ENCODE results near the gene NTM.

The NTM gene

DNA sequence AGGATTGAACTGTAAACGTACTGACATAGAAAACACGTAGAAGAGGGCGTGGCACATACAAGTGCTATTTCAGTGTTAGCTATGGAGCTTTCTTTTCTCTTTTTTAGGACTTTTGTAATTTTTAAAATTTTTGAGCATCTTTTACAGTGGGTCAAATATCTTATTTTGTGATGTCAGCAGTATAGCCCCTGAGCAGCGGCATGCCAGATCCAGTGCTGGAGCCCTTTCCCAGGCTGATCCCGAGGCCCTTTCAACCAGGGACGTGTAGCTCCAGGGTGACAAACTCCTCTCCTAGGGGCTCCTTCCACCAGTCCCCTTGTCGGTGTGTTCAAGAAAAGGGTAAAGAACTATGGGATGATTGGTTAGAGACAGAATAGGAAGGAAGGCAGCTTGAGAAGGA, 777.0 kb downstream of the NTM start:
- in situ Hi-C loops (cut with MboI; ENCODE audit: low sequenced_read_pairs) = no loop called here

DNA sequence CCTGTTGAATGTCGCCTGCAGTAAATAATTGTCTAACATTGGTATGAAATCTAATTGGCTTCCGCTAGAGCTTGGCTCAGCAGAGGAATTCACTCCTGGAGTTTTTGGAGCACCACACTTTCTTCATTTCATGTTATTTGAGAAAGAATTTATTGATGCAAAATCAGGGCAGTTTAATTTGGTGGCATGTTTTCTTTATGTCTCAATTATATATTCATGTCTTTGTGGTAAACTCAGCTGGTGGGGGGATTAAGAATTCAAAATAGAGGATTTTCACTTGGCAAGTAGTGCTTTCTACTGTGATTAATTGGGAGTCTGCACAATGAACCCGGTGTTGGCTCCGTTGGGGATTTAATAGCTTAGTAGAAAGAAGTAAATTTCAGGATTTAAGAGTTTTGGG, 784.4 kb downstream of the NTM start:
- in situ Hi-C loops (cut with MboI; ENCODE audit: low sequenced_read_pairs) = no loop called here

DNA sequence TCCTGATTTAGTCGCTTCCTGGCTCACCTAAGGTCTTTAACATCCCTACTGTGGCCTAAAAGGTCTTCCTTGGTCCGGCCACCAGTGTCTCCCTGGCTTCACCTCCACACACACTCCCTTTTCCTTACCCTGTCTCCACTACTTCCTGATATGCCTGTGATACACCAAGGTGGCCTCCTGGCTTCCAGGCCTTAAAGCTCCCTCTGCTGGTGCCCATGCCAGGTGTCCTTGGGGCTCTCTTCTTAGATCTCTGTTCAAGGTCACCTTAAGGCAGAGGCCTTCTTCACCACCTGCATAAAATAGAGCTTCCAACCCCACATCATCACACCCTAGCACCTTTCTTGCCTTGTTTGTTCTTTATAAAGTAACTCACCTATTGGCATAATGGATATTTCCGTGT, 787.7 kb downstream of the NTM start:
- in situ Hi-C loops (cut with MboI; ENCODE audit: low sequenced_read_pairs) = no loop called here

DNA sequence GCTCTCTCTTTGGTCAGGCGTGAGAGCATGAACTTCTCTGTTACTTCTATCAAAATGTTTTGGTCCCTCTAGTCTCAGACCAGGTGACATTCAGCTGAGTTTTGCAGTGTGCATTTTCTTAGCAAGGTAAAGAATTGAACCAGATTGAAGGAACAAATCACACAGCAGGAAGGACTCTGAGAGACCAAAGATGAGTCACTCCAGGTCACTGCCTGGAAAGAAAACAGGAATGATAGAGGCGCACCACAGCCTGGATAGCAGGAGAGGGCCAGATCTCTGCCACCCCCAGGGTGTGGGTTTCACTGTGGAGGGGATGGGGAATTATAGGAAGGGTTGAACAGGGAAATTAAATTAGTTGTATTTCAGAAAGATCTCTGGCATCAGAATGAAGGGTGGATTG, 788.3 kb downstream of the NTM start:
- in situ Hi-C loops (cut with MboI; ENCODE audit: low sequenced_read_pairs) = no loop called here

DNA sequence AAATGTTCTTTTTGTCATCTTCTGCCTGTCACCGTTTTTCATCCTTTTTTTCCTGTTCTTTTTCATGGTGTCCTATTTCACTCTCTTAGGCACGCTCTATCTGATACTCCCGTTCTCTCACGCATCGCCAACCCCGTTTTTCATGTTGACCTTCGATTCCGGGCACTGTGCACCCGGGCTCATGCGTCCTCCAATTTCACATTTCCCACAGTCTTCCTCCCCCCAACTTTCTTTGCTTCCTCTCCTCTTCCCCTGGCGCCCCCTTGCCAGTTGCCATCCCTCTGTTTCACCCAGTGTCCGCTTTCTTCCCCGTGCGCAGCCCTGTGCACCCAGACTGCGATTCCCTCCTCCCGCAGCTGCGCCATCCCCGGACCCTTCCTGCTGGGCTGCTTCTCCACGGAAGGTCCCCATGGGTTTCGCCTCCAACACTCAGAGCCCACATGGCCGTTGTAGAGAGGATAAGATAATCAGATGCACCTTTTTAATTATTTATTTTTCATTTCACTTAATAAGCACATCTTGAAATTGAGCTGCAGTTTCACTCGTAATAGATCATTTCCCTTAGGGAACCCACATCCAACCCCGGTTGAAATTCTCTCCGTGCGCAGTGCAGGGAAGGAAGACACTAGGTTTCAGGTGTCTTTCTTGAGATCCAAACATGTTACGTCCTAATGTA, 791.1 kb downstream of the NTM start:
- in situ Hi-C loops (cut with MboI; ENCODE audit: low sequenced_read_pairs) = no loop called here

DNA sequence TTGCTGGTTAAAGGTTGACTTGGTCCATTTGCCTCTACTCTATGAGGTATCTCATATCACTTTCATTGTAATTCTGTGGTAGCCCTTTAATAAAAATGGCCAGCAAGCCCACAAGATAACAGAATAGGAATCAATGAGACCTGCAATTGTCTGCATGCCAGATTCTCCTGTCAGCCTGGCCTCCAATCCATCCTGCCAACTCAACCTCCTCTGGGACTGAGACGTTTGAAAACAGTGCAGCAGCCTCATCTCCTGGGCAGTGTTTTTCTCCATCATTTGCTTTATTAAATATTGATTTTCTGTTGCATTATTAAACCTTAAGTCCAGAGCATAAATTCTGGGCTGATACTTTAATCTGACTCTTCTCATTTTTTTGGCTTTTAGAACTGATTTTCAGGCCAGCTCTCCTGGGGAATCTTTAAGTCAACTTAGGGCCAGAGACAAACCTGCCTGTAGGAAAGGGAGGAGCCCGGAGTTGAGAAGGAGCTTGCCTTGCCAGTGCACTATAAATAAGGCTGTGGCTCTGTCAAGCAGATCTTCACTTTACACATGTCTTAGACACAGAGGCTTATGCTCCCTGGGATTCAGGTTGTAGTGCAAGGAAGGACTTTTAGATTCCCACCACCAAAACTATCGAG, 798.0 kb downstream of the NTM start:
- in situ Hi-C loops (cut with MboI; ENCODE audit: low sequenced_read_pairs) = no loop called here

DNA sequence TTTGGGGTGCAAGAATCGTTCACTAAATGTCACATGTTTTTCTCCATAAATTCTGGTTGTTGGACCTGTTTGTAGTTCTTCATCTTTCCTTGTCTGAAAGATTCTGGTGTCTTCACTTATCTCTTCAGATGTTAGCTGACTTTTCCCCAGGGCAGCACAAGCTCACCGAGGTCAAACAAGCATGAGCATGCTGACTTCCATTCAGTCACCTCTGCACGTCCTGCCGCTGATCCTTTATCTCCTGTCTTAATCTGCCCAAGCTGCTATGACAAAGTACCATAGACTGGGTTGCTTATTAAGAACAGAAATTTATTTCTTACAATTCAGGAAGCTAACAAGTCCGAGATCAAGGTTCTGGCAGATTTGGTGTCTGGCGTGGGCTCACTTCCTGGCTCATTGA, 800.6 kb downstream of the NTM start:
- in situ Hi-C loops (cut with MboI; ENCODE audit: low sequenced_read_pairs) = no loop called here

DNA sequence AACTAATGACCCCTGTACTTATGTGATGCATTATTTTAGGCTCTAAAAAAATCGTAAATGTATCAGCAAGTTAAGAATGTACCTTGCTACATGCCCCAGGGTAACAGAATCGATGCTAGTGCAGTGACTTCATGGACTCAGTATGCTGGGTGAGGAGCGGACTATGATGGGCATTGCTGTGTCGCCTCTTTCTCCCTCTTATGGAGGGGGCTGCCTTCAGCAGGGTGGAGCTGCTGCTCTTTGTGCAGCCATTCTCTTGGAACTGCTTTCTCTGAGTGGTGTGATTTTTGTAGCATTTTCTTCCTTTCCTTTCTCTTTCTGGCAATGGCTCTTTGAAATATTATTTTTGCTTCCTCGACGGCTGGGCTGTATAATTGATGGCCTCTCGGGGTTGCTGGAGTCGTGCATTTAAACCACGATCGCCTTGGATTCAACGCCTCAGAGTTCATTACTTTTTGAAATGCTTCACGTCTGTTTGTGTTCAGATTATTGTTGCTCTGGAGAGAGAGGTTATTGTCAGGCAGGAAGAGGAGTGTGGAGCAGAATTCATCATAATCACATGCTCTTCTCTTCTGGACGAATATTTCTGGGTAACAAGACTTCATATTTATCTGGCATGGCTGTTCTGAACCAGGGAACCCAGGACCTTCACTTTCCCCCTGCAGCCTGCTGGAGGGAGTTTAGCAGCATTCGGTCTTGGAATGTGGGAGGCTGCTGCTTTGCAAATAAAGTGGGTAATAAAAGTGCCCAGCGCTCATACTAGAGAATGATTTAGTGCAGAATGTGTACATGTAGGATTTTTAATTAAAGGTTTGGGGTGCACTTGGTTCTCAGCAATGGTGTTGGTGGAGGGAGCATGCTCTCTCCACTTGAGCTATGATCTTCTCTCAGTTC, 804.2 kb downstream of the NTM start:
- in situ Hi-C loops (cut with MboI; ENCODE audit: low sequenced_read_pairs) = no loop called here

DNA sequence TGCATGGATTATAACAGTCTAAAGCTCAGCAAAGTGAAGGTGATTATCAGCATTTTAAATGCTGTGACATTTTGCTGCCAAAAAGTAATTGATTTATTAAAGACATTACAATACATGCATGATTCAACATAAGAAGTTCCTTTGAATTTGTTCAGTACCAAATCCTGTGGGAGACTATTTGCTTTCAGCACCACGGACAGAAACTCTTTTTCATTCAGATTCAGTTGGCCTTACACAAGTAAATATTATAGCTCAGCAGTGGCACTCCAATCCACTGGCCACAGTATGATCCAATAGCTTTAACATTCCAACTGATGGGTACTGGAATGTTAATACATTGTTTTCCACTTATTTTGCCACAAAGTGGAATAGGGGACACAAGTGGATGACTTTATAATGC, 806.7 kb downstream of the NTM start:
- in situ Hi-C loops (cut with MboI; ENCODE audit: low sequenced_read_pairs) = no loop called here

DNA sequence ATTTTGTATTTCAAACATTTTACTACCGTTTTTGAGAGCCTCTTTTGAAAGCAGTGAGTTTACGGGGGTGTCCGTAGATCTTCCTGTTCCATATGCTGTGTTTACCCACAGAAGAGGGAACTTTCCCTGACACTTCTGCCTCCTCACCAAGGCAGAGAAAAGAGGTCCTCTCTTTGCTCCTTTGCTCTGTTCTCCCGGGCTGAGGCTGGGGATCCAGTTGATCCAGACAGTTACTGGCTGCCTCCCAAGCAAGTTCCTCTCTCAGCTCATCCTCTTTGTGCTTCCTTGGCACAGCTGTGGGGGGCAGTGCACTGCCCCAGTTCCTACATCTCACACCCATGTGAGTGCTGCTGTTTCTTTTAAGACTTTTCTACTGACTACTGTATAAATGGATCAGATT, 813.7 kb downstream of the NTM start:
- in situ Hi-C loops (cut with MboI; ENCODE audit: low sequenced_read_pairs) = no loop called here

DNA sequence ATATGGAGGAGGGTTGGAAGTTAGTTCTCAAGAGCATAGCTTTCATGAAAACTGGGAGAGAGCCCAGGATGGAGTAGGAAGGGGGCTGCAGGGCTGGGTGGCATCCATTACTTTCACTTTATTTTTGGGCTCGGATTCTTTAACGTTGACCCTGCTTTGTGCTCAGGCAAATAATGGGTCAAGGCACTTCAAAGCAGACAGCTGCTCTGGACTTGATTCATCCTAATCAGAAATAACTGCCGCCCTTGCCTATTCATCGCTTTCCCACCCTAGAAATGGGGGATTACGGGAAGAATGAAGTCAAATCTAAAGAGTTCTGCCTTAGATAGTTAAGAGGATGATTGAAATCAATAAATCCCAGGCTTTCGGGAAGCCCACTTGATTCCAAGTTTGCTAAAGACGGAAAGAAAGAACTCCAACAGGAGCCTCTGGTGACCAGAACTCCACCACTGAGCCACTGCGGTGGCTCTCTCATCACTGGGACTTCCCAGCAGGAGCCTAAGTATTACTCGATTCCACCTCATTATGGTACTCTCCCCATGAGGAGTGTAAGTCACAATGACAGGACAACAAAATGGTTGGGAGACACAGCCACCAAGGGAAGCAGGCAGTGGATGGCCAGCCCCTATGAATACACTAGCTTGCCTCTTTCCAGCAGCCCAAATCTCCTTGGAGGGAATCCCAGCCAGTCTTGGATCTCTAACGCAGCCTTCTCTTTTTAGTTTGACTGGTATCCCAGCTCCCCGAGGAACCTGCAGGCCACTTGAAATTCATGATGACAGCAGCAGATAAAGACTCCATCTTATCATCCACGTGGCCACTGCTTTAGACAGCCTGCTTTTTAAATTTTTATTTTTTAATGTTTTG, 815.5 kb downstream of the NTM start:
- in situ Hi-C loops (cut with MboI; ENCODE audit: low sequenced_read_pairs) = no loop called here

DNA sequence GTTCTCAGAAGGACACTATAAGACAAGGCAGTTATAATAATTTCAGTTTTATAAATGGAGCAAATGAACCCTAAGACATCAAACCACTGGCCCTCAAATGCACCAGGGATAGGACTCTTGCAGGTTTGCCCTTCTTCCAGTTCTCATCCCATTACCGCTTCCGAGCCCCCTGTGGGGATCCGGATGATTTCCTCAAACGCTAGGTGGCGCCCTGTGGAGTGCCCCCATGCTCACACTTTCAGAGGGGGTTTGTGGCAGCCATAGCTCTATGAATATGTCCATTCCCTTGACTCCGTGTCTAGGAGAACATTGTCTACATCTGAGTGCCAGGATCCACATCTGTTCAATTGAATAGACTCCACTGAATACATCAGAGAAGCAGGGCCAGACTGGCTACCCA, 816.3 kb downstream of the NTM start:
- in situ Hi-C loops (cut with MboI; ENCODE audit: low sequenced_read_pairs) = no loop called here

DNA sequence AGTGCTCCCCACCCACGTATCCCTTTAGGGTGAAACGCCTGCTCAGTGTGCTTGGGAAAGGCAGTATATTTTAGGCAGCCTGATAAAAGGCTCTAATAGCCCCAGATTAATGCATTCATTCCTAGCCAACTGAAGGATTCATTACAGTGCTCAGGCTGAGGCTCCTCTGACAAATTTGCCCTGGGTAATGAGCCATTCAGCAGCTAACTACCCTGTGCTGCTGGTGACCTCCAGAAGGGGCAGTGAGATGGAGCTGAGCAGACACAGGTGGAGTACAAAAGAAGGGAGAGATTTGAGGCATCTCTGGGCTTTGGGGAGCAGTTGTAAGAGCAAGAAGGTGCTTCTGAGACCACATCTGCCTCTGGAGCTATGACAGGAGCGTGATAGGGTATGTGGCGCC, 817.0 kb downstream of the NTM start:
- in situ Hi-C loops (cut with MboI; ENCODE audit: low sequenced_read_pairs) = no loop called here

DNA sequence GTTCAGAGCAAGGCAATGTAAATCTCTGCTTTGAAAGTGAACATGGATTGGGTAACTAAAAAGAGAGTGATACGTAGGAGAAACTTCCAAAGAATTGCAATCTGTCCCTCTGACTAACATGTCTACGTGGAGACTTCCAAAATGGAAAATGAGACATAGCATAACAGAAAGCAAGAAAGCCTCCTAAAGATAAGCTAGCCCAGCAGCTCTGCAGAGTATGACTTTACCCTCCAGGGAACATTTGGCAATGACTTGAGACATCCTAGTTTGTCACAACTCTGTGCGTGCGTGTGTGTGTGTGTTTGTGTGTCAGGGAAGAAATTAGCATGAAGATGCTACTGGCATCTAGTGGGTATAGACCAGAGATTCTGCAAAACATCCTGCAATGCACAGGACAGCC, 817.4 kb downstream of the NTM start:
- in situ Hi-C loops (cut with MboI; ENCODE audit: low sequenced_read_pairs) = no loop called here

DNA sequence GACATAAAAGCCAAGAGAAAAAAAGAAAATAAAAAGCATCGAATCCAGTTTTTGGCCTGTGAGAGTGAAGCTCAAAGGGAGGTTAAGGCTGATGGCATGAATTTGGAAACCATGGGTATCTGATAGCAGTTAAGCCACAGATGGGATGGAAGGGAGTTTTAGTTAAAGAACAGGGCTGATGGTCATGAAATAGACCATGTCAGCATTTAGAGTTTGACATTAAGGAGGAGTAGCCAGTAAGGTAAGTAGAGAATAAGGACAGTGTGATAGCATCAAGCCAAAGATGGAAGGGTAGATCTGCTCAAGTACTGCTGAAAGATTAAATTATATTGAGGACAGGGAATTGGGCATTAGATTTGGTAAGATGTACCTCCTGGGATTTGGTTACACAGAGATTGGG, 826.5 kb downstream of the NTM start:
- in situ Hi-C loops (cut with MboI; ENCODE audit: low sequenced_read_pairs) = no loop called here

DNA sequence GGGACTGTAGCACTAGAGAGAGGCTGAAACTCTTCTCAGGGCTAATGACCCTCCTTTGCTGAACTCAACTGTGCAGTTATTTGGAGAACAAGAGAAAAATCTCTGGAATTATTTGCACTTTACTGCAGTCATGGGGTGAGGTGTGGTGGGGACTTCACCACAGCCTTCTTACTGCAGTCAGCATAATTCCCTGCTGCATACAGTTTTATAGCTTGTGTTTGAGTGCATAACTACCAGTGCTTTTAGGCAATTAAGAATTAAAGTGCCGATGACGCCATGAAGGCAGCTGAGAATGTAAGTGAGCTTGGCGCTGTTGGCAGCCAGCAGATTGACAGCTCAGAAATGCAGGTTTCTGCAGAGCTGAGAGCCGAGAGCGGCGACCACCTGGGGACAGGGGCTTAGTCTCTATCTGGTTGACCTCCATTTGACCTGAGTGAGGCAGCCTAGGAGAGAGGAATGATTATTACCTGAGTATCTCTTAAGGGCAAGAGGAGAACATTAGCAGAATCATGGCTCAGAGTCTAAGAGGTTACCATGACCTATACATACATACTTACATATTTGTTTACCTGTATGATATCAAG, 830.0 kb downstream of the NTM start:
- in situ Hi-C loops (cut with MboI; ENCODE audit: low sequenced_read_pairs) = no loop called here

DNA sequence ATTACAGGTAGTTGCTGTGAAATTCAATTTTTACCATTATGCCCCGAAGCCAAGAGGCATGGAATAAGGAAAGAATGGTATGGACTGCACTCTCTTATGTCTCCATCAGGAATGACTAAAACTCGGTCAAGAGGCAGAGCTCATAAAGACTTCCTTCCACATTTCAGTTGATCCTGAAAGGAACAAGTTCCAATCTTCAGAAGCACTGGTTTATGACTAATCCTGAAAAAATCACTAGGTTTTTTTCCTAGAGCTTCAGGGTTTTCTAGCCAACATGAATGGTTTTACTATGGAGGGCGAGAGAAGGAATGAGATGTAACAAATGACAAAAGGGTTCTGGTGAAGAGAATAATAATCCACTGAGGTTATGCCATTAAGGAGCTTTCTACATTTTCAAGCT, 832.2 kb downstream of the NTM start:
- in situ Hi-C loops (cut with MboI; ENCODE audit: low sequenced_read_pairs) = no loop called here

DNA sequence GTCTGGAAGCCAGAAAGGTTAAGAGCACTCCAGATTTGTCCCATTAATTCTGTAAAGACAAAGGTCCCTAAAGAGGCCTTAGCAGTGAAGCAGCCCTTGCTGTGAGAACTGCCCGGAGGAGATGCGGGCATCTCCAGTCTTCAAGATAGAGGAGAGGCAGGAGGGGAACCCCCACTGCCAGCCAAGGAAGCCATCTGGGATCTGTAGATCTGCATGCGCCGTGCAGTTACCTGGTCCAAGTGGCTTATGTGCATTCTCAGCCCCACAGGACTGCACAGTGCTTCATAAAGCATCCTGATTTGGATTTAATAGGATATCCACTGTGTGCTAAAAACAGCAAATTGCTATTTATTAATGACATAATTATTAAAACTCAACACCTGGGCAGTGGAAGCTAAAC, 834.6 kb downstream of the NTM start:
- in situ Hi-C loops (cut with MboI; ENCODE audit: low sequenced_read_pairs) = no loop called here

DNA sequence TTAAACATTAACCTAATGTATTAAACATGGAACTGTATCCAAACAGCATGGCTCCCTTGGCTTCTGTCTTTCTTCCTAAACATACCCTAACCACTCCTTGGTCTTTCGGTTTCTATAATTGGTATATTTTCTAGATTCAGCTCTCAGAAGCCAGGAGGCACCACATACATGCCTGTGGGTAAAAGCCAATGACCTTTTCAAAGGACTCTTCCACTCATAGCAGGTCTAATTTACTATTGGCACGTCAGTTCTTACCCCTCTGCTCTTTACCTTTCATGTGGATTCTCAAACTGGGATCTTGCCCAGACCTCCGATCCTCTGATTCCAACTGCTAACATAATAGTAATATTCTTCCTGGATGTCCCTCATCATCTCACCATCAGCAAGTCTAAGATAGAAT, 835.1 kb downstream of the NTM start:
- in situ Hi-C loops (cut with MboI; ENCODE audit: low sequenced_read_pairs) = no loop called here

DNA sequence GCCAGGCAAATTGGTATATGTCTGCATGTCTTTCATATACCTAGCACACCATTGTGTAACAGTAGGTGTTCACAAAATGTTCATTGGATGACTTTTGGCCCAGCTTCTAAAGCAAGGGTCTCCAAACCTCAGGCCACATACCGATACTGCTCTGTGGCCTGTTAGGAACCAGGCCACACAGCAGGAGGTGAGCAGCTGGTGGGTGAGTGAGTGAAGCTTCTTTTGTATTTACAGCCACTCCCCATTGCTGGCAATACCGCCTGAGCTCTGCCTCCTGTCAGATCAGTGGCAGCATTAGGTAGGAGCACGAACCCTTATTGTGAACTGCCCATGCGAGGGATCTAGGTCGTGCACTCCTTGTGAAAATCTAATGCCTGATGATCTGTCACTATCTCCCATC, 836.6 kb downstream of the NTM start:
- in situ Hi-C loops (cut with MboI; ENCODE audit: low sequenced_read_pairs) = no loop called here

Measured in HL-60/S4 (cell line).